ENCODE data around the gene FOXD2.

Gene FOXD2

GRCh38 chr1:47434051-47434842 lies 3.6 kb upstream of the FOXD2 start:
- Histone ChIP-seq H3K9me3 (replicated peaks; ENCODE audit: low read length) (no peaks in the 10 kb centered on the region), H3K4me3 (ENCODE audit: low read length) (peak overlapping the region; percentile 52), H3K4me1 (ENCODE audit: control insufficient read depth, insufficient read depth, low read length) (peaks cover 49% of the 10 kb centered on the region), H3K27me3 (ENCODE audit: control insufficient read depth, insufficient read depth, low read length) (peaks cover 4% of the 10 kb centered on the region), H3K4me2 (ENCODE audit: low read length) (peak overlapping the region; percentile 85), H3K36me3 (ENCODE audit: insufficient read depth, low read length) (no peaks in the 10 kb centered on the region), H3K9ac (ENCODE audit: low read depth, low read length) (peak overlapping the region; percentile 8)

GRCh38 chr1:47435506-47436303 lies 2.1 kb upstream of the FOXD2 start:
- Histone ChIP-seq H3K4me3 (ENCODE audit: low read length) (peak overlapping the region; percentile 100), H3K4me1 (ENCODE audit: control insufficient read depth, insufficient read depth, low read length) (peaks cover 49% of the 10 kb centered on the region), H3K9me3 (replicated peaks; ENCODE audit: low read length) (no peaks in the 10 kb centered on the region), H3K4me2 (ENCODE audit: low read length) (peak overlapping the region; percentile 81), H3K9ac (ENCODE audit: low read depth, low read length) (peak overlapping the region; percentile 90), H3K36me3 (ENCODE audit: insufficient read depth, low read length) (no peaks in the 10 kb centered on the region), H3K27me3 (ENCODE audit: control insufficient read depth, insufficient read depth, low read length) (peaks cover 19% of the 10 kb centered on the region)

- peak overlapping the region; percentile 100 for H3K4me3 ChIP-seq (ENCODE audit: low read length)
- H3K4me1 ChIP-seq (ENCODE audit: control insufficient read depth, insufficient read depth, low read length): peaks cover 43% of the 10 kb centered on the region
- H3K9me3 ChIP-seq (replicated peaks; ENCODE audit: low read length): no peaks in the 10 kb centered on the region
- peak overlapping the region; percentile 81 for H3K4me2 ChIP-seq (ENCODE audit: low read length)
- H3K27me3 ChIP-seq (ENCODE audit: control insufficient read depth, insufficient read depth, low read length): peaks cover 25% of the 10 kb centered on the region
- H3K36me3 ChIP-seq (ENCODE audit: insufficient read depth, low read length): no peaks in the 10 kb centered on the region
- peak overlapping the region; percentile 90 for H3K9ac ChIP-seq (ENCODE audit: low read depth, low read length)
Measured at GRCh38 chr1:47436304-47436978, 1.4 kb upstream of the FOXD2 start.

GRCh38 chr1:47436979-47437446 lies 831 bp upstream of the FOXD2 start:
- no peaks in the 10 kb centered on the region for H3K9me3 ChIP-seq (replicated peaks; ENCODE audit: low read length)
- H3K9ac ChIP-seq (ENCODE audit: low read depth, low read length): peak overlapping the region; percentile 90
- peak overlapping the region; percentile 81 for H3K4me2 ChIP-seq (ENCODE audit: low read length)
- peak overlapping the region; percentile 100 for H3K4me3 ChIP-seq (ENCODE audit: low read length)
- H3K4me1 ChIP-seq (ENCODE audit: control insufficient read depth, insufficient read depth, low read length): peaks cover 38% of the 10 kb centered on the region
- no peaks in the 10 kb centered on the region for H3K36me3 ChIP-seq (ENCODE audit: insufficient read depth, low read length)
- H3K27me3 ChIP-seq (ENCODE audit: control insufficient read depth, insufficient read depth, low read length): peaks cover 30% of the 10 kb centered on the region

DNA sequence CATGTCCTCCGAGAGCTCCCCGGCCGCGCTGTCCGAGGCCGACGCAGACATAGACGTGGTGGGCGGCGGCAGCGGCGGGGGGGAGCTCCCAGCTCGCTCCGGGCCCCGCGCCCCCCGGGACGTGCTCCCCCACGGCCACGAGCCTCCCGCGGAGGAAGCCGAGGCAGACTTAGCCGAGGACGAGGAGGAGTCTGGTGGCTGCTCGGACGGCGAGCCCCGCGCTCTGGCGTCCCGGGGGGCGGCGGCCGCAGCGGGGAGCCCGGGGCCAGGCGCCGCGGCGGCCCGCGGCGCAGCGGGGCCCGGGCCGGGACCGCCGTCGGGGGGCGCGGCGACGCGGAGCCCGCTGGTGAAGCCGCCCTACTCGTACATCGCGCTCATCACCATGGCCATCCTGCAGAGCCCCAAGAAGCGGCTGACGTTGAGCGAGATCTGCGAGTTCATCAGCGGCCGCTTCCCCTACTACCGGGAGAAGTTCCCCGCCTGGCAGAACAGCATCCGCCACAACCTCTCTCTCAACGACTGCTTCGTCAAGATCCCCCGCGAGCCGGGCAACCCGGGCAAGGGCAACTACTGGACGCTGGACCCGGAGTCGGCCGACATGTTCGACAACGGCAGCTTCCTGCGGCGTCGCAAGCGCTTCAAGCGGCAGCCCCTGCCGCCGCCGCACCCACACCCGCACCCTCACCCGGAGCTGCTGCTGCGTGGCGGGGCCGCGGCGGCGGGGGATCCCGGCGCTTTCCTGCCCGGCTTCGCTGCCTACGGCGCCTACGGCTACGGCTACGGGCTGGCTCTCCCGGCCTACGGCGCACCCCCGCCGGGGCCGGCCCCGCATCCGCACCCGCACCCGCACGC lies 547 bp downstream of the FOXD2 start:
- Histone ChIP-seq H3K4me2 (ENCODE audit: low read length) (peak overlapping the region; percentile 81), H3K36me3 (ENCODE audit: insufficient read depth, low read length) (no peaks in the 10 kb centered on the region), H3K9me3 (replicated peaks; ENCODE audit: low read length) (no peaks in the 10 kb centered on the region), H3K27me3 (ENCODE audit: control insufficient read depth, insufficient read depth, low read length) (peaks cover 44% of the 10 kb centered on the region), H3K4me3 (ENCODE audit: low read length) (peak overlapping the region; percentile 100), H3K4me1 (ENCODE audit: control insufficient read depth, insufficient read depth, low read length) (peaks cover 24% of the 10 kb centered on the region), H3K9ac (ENCODE audit: low read depth, low read length) (no peak overlapping the region)

- peaks cover 17% of the 10 kb centered on the region for H3K4me1 ChIP-seq (ENCODE audit: control insufficient read depth, insufficient read depth, low read length)
- no peaks in the 10 kb centered on the region for H3K36me3 ChIP-seq (ENCODE audit: insufficient read depth, low read length)
- H3K4me3 ChIP-seq (ENCODE audit: low read length): no peak overlapping the region
- H3K9me3 ChIP-seq (replicated peaks; ENCODE audit: low read length): no peaks in the 10 kb centered on the region
- peaks cover 53% of the 10 kb centered on the region for H3K27me3 ChIP-seq (ENCODE audit: control insufficient read depth, insufficient read depth, low read length)
- peak overlapping the region; percentile 81 for H3K4me2 ChIP-seq (ENCODE audit: low read length)
- H3K9ac ChIP-seq (ENCODE audit: low read depth, low read length): no peak overlapping the region
Measured at GRCh38 chr1:47439017-47439818, 1.4 kb downstream of the FOXD2 start.

GRCh38 chr1:47439819-47440598 lies 2.2 kb downstream of the FOXD2 start:
- Histone ChIP-seq H3K36me3 (ENCODE audit: insufficient read depth, low read length) (no peaks in the 10 kb centered on the region), H3K4me2 (ENCODE audit: low read length) (no peak overlapping the region), H3K9me3 (replicated peaks; ENCODE audit: low read length) (no peaks in the 10 kb centered on the region), H3K27me3 (ENCODE audit: control insufficient read depth, insufficient read depth, low read length) (peaks cover 60% of the 10 kb centered on the region), H3K9ac (ENCODE audit: low read depth, low read length) (no peak overlapping the region), H3K4me3 (ENCODE audit: low read length) (no peak overlapping the region), H3K4me1 (ENCODE audit: control insufficient read depth, insufficient read depth, low read length) (peaks cover 17% of the 10 kb centered on the region)

GRCh38 chr1:47440599-47441081 lies 2.8 kb downstream of the FOXD2 start:
- Histone ChIP-seq H3K4me1 (ENCODE audit: control insufficient read depth, insufficient read depth, low read length) (peaks cover 16% of the 10 kb centered on the region), H3K27me3 (ENCODE audit: control insufficient read depth, insufficient read depth, low read length) (peaks cover 67% of the 10 kb centered on the region), H3K4me3 (ENCODE audit: low read length) (no peak overlapping the region), H3K36me3 (ENCODE audit: insufficient read depth, low read length) (no peaks in the 10 kb centered on the region), H3K9me3 (replicated peaks; ENCODE audit: low read length) (peaks cover 3% of the 10 kb centered on the region), H3K9ac (ENCODE audit: low read depth, low read length) (no peak overlapping the region), H3K4me2 (ENCODE audit: low read length) (no peak overlapping the region)

DNA sequence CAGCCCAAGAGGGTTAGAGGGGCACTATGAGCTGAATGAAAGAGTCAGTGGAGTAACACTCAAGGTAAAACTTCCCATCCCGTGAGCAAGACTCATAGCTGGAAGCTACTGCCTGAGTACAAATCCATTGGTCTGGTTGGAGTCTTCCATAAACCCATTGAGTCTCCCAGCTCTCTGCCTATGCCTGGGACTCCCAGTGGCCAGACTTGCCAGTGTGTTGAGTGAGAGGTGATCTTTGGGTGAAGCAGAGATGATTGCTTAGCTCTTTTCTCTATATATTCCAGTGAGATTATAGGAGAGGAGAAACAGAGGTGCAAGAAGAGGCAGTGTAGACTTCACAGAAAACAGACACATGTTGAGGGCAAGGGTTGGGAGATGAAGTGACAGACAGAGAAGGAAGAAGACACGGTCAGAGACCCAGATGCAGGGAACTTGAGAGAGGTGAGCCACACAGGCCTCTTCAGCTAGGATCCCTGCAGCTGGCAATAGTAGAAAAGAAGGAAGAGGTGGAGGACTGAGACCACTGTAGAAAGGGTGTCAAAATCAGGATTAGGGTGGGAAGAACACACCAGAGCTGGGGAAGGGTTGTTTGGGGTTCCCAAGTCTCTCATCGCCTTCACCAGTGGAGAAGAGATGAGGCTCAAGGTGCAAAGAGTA lies 3.7 kb downstream of the FOXD2 start:
- Histone ChIP-seq H3K4me3 (ENCODE audit: low read length) (no peak overlapping the region), H3K9me3 (replicated peaks; ENCODE audit: low read length) (peaks cover 3% of the 10 kb centered on the region)

More for the DNA sequence above, 3.7 kb downstream of the FOXD2 start:
- Histone ChIP-seq H3K9ac (ENCODE audit: low read depth, low read length) (no peak overlapping the region), H3K4me2 (ENCODE audit: low read length) (no peak overlapping the region), H3K27me3 (ENCODE audit: control insufficient read depth, insufficient read depth, low read length) (peaks cover 76% of the 10 kb centered on the region), H3K36me3 (ENCODE audit: insufficient read depth, low read length) (no peaks in the 10 kb centered on the region), H3K4me1 (ENCODE audit: control insufficient read depth, insufficient read depth, low read length) (peaks cover 9% of the 10 kb centered on the region)
